GM12873 (cell line): ENCODE measurements around the gene NTN4.

Source experiments
- TF ChIP-seq, protein P1 (sequence below): IDR thresholded peaks from 2 replicates; pipeline ENCODE4 v1.5.1; 2012; ENCODE audit warnings: low read depth, mild to moderate bottlenecking, moderate library complexity, low read length, control low read depth; ENCODE audit not compliant: insufficient read depth; ENCODE audit errors: missing control alignments

NTN4 gene

DNA sequence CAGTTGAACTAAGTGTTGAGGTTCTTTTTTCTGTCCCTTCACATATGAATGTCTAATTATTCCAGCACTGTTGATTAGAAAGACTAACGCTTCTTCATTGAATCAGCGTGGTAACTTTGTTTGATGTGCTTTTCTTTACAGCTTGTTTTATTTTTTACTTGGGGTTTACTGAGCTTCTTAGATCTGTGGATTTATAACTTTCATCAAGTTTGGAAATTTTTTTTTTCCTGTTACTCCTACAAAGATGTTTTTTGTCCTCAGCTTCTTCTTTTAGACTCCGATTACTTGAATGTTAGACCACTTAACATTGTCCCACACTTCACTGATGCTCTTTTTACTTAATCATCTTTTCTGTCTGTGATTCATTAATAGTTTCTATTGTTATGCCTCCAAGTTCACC lies 31.5 kb downstream of the NTN4 start:
- TF ChIP-seq, protein P1, sequence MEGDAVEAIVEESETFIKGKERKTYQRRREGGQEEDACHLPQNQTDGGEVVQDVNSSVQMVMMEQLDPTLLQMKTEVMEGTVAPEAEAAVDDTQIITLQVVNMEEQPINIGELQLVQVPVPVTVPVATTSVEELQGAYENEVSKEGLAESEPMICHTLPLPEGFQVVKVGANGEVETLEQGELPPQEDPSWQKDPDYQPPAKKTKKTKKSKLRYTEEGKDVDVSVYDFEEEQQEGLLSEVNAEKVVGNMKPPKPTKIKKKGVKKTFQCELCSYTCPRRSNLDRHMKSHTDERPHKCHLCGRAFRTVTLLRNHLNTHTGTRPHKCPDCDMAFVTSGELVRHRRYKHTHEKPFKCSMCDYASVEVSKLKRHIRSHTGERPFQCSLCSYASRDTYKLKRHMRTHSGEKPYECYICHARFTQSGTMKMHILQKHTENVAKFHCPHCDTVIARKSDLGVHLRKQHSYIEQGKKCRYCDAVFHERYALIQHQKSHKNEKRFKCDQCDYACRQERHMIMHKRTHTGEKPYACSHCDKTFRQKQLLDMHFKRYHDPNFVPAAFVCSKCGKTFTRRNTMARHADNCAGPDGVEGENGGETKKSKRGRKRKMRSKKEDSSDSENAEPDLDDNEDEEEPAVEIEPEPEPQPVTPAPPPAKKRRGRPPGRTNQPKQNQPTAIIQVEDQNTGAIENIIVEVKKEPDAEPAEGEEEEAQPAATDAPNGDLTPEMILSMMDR = no peak

DNA sequence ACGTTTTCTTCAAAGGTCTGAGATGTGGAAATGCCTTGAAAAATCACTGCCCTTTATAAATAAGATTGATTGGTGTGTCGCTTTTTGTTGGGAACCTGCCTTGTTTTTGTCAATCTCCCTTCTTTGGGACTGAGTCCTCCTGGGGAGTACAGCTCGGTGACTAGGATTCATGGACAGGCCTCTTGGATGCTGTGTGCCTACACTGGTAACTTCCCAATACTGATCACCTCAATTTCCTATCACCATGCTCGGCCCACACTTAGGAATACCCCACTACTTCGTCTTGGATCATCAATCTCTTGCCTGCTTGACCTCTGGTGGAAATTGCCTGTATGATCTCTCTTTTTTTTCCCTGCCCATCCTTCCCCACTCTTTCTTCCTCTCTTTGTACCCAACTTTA lies 34.2 kb downstream of the NTN4 start:
- TF ChIP-seq, protein P1 = no peak

GRCh38 chr12:95755261-95755865 lies 35.2 kb downstream of the NTN4 start:
- TF ChIP-seq, protein P1 = no peak

- TF ChIP-seq, protein P1 = no peak
These were observed 48.0 kb downstream of the NTN4 start for GRCh38 chr12:95742586-95742985.

- TF ChIP-seq, protein P1 = no peak
These were observed 48.9 kb downstream of the NTN4 start for GRCh38 chr12:95741635-95742034.

- TF ChIP-seq, protein P1 = no peak
These were observed 49.8 kb downstream of the NTN4 start for GRCh38 chr12:95740751-95741150.

DNA sequence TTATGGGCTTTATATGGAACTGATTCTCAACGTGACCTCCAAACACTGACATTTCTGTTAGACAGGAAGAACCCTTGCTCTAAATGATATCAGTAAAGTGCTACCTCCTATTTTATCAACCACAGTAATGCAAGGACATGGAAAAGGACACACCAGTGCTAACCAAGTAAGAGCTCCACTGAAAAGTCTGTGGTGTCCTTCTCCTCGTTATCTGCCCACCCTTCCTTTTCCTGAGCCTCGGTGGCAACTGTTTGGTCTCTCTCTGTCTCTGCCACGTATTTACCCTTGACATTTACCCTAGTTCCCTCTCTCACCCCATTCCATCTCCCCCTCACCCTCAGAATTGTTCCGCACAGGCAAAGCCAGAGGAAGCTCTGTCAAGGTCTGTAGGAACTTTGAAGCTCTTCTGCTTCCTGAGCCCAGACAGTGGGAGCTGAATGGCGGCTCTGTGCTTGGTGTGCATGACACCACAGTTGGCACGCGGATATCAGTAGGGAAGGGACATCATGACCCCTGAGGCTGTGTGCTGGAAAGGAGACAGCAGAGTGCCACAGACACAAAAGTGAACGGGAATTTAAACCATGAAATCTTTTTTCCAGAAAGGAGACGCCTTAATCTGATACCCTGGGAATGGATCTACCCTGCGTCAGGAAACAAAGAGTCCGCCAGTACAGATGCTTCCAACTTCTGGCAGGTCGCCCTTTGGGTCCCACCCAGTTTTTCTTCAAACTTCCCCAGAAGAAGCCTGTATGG lies 50.8 kb downstream of the NTN4 start:
- TF ChIP-seq, protein P1 = no peak
